PC-9 (cell line): Measurements from ENCODE around the gene FES. TPM values are rescaled to one million over a fixed set of nuclear protein-coding genes. Genes with fewer than 3 reads are reported as not detected.
A peak's percentile ranks its signal among the peaks of the same experiment; 100 is the strongest.

Source experiments
- BruUV-seq: library from RNA; stranded (reverse); fragments of 400-500 nt; replicated peaks from 2 replicates; lab custom pipeline; 2021; lab: Mats Ljungman, UMichigan
- CTCF ChIA-PET: fragments of 300-600 bp; sonication (Branson Sonifier 250); formaldehyde crosslinking; loops from one replicate; lab custom pipeline; 2022; ENCODE audit warnings: antibody characterized with exemption; lab: Charles Lee
- POLR2A ChIA-PET: fragments of 300-600 bp; sonication (Branson Sonifier 250); formaldehyde crosslinking; loops from one replicate; lab custom pipeline; 2022; ENCODE audit warnings: antibody characterized with exemption; ENCODE audit not compliant: unreplicated experiment; lab: Charles Lee
- DNase-seq, 2 experiments: peaks; one replicate each; pipeline versions ENCODE4 v3.0.0 to v3.0.0-alpha.2; 2015 to 2022; ENCODE audit warnings: mixed read lengths in 1 of 2
- H2AFZ ChIP-seq: fragments of 200-600 bp; sonication (generic); 2 replicates; pipeline ENCODE4 v1.8.1; 2017; ENCODE audit warnings: antibody characterized with exemption
- H3F3A ChIP-seq: fragments of 200-600 bp; sonication (generic); 2 replicates; pipeline ENCODE4 v1.8.1; 2017; ENCODE audit warnings: antibody characterized with exemption, mild to moderate bottlenecking, low read depth; ENCODE audit not compliant: insufficient read depth
- H3K27ac ChIP-seq: fragments of 200-600 bp; sonication (generic); 2 replicates; pipeline ENCODE4 v1.6.1; 2016; ENCODE audit warnings: mixed run types
- H3K27me3 ChIP-seq: fragments of 200-600 bp; sonication (generic); 2 replicates; pipeline ENCODE4 v1.6.1; 2016; ENCODE audit warnings: low read depth, mixed run types; ENCODE audit not compliant: insufficient read depth
- H3K36me3 ChIP-seq: fragments of 200-600 bp; sonication (generic); 2 replicates; pipeline ENCODE4 v1.6.1; 2016; ENCODE audit warnings: low read depth, mixed run types
- H3K4me1 ChIP-seq: fragments of 200-600 bp; sonication (generic); replicated peaks from 2 replicates; pipeline ENCODE4 v1.6.1; 2016; ENCODE audit warnings: mixed run types; ENCODE audit not compliant: insufficient read depth
- H3K4me2 ChIP-seq: fragments of 200-600 bp; sonication (generic); 2 replicates; pipeline ENCODE4 v1.6.1; 2017; ENCODE audit warnings: mixed run types
- H3K4me3 ChIP-seq: fragments of 200-600 bp; sonication (generic); 2 replicates; pipeline ENCODE4 v1.6.1; 2016; ENCODE audit warnings: mixed run types
- H3K79me2 ChIP-seq: fragments of 200-600 bp; sonication (generic); 2 replicates; pipeline ENCODE4 v1.6.1; 2017; ENCODE audit warnings: low read depth, mixed run types
- H3K9me2 ChIP-seq: fragments of 200-600 bp; sonication (generic); 2 replicates; pipeline ENCODE4 v1.8.1; 2017; ENCODE audit warnings: mild to moderate bottlenecking; ENCODE audit not compliant: insufficient read depth
- H3K9me3 ChIP-seq: fragments of 200-600 bp; sonication (generic); 2 replicates; pipeline ENCODE4 v1.8.1; 2016; ENCODE audit warnings: low read depth; ENCODE audit not compliant: insufficient read depth
- H4K20me1 ChIP-seq: fragments of 200-600 bp; sonication (generic); 2 replicates; pipeline ENCODE4 v1.8.1; 2017; ENCODE audit not compliant: insufficient read depth
- EZH2 ChIP-seq: fragments of 200-600 bp; sonication (generic); IDR thresholded peaks from 2 replicates; pipeline ENCODE4 v1.8.0; 2017; ENCODE audit warnings: antibody characterized with exemption, low read depth
- intact Hi-C: fragments of 100-400 bp; cut with micrococcal nuclease; formaldehyde crosslinking; loops from one replicate; pipeline ENCODE4 v1.10.0; 2022; ENCODE audit not compliant: unreplicated experiment
- total RNA-seq: library from RNA; stranded (reverse); gene quantifications from 2 replicates; pipeline ENCODE4 v1.2.3, GENCODE V29; 2021
- TF ChIP-seq, protein P1 (sequence below): fragments of 200-600 bp; sonication (generic); conservative IDR thresholded peaks from 2 replicates; pipeline ENCODE4 v1.6.1; 2017; ENCODE audit warnings: mixed run types, antibody characterized with exemption, mild to moderate bottlenecking, moderate library complexity

FES gene
- total RNA-seq, 1 experiment from 2014 or later: 3.8 TPM

DNA sequence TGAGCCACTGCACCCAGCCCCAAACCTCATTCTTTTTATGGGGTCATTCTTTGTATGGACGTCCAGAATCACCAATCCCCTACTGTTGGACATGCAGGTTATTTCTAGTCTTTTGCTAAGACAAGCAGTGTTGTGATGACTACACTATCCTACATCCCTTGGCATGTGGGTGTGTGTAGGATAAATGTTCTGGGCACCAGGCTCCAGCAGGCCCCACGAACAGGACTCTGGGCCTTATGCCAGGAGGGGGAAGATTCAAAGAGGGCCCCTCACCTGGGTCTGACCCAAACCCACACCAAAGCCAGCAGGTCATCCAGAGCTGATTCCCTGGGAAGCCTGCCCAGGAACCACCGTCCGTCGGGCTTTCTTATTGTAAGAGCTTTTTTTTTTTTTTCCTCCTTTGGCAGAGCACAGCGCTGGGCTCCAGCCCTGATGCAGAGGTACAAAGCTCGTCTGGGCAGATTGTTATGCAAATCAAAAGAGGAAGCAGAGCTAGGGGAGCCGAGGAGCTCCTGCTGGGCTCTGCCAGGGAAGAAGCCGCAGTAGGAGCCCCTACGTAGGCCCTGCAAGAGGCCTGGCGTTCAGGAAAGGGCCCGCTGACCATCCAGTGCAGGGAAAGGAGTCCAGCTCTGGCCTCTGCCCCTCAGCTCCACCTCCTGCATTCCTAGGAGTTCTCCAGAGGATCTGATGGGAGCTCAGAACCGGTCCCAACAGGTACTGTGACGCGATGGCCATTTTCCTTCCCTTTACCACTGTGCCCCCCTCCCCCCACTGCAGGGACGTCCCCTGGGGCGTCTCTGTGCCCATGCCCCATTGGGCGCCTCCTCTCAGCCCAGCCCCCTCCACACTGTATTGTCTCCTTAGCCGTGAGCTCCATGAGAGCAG, 44.9 kb upstream of the FES start:
- H3K4me3 ChIP-seq: no peak overlapping the region
- CTCF ChIA-PET: no interaction called here
- POLR2A ChIA-PET: no interaction called here
- intact Hi-C loops: no loop called here
- H3K4me1 ChIP-seq: no peaks in the 10 kb centered on the region
- H3K79me2 ChIP-seq: no peaks in the 10 kb centered on the region
- H3F3A ChIP-seq: no peaks in the 10 kb centered on the region
- H2AFZ ChIP-seq: no peak overlapping the region
- no peak overlapping the region for H3K27ac ChIP-seq
- BruUV-seq: no TSS peak
- H4K20me1 ChIP-seq: no peaks in the 10 kb centered on the region
- no peak overlapping the region for H3K4me2 ChIP-seq
- H3K36me3 ChIP-seq: no peaks in the 10 kb centered on the region
- no peaks in the 10 kb centered on the region for H3K27me3 ChIP-seq
- no peaks in the 10 kb centered on the region for H3K9me2 ChIP-seq
- H3K9me3 ChIP-seq: no peaks in the 10 kb centered on the region
- DNase-seq: peak in 1 of 2 experiments; percentile 29
- TF ChIP-seq, protein P1, sequence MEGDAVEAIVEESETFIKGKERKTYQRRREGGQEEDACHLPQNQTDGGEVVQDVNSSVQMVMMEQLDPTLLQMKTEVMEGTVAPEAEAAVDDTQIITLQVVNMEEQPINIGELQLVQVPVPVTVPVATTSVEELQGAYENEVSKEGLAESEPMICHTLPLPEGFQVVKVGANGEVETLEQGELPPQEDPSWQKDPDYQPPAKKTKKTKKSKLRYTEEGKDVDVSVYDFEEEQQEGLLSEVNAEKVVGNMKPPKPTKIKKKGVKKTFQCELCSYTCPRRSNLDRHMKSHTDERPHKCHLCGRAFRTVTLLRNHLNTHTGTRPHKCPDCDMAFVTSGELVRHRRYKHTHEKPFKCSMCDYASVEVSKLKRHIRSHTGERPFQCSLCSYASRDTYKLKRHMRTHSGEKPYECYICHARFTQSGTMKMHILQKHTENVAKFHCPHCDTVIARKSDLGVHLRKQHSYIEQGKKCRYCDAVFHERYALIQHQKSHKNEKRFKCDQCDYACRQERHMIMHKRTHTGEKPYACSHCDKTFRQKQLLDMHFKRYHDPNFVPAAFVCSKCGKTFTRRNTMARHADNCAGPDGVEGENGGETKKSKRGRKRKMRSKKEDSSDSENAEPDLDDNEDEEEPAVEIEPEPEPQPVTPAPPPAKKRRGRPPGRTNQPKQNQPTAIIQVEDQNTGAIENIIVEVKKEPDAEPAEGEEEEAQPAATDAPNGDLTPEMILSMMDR: no peak
- no peak for TF ChIP-seq EZH2

DNA sequence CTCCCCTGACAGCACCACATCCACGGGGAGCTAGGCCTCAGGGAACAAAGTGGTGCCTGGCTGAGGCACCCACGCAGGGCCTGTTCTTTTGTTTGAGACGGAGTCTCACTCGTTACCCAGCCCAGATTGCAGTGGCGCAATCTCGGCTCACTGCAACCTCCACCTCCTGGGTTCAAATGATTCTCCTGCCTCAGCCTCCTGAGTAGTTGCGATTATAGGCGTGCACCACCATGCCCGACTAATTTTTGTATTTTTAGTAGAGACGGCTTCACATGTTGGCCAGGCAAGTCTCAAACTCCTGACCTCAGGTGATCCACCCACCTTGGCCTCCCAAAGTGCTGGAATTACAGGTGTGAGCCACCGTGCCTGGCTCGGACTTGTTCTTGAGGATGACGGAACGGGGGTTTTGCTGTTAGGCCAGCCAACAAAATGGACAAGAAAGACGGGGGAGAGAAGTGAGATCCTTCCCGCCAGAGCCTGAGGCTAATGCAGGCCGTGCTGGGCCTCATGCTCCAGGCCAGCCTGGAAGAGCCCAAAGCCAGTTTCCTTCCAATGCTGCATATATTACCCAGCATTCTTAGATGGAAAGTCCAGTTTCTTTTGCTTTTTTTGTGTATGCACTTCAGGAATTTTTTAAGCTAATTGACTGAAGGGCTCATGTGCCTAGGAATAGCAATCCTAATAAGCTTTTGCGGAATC, 44.0 kb upstream of the FES start:
- Histone ChIP-seq H2AFZ (no peak overlapping the region), H3K36me3 (no peaks in the 10 kb centered on the region), H3K9me2 (no peaks in the 10 kb centered on the region), H3F3A (peaks cover 6% of the 10 kb centered on the region; the same call in 1 of the 2 replicates), H4K20me1 (no peaks in the 10 kb centered on the region), H3K4me2 (no peak overlapping the region), H3K4me1 (no peaks in the 10 kb centered on the region; the same call in none of the 2 replicates), H3K27ac (no peak overlapping the region), H3K79me2 (no peaks in the 10 kb centered on the region), H3K27me3 (no peaks in the 10 kb centered on the region), H3K9me3 (no peaks in the 10 kb centered on the region), H3K4me3 (no peak overlapping the region)
- intact Hi-C loops: no loop called here
- BruUV-seq: no TSS peak
- ChIA-PET POLR2A (no interaction called here), CTCF (no interaction called here)
- TF ChIP-seq EZH2: no peak
- TF ChIP-seq, protein P1: no peak
- DNase-seq: no peak

DNA sequence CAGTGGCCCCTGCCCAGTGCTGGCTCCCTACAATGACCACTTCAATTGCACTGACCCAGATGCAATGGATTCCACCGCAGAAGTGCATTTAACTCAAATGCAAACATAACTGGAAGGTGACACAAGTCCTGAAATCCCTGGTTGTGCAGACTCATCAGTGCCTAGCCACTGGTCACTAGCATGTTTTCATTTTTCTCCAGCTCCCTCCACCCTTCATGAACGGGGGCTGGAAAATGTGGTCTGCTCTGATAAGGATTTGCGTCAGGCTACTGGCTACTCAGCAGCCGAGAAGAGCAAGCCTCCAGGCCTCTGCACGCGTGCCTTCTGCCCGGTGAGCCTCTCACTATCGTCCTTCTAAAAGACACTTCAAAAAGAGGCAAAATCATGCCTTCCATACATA, 43.4 kb upstream of the FES start:
- H3K4me3 ChIP-seq: no peak overlapping the region
- POLR2A ChIA-PET: no interaction called here

More for the DNA sequence above, 43.4 kb upstream of the FES start:
- CTCF ChIA-PET: no interaction called here
- no peaks in the 10 kb centered on the region for H4K20me1 ChIP-seq
- H3K36me3 ChIP-seq: no peaks in the 10 kb centered on the region
- H3K79me2 ChIP-seq: no peaks in the 10 kb centered on the region
- no peaks in the 10 kb centered on the region; the same call in none of the 2 replicates for H3K4me1 ChIP-seq
- no TSS peak for BruUV-seq
- H3K4me2 ChIP-seq: no peak overlapping the region
- no peaks in the 10 kb centered on the region for H3K9me2 ChIP-seq
- H3F3A ChIP-seq: peaks cover 6% of the 10 kb centered on the region; the same call in 1 of the 2 replicates
- H3K9me3 ChIP-seq: no peaks in the 10 kb centered on the region
- no peaks in the 10 kb centered on the region for H3K27me3 ChIP-seq
- H2AFZ ChIP-seq: no peak overlapping the region
- H3K27ac ChIP-seq: no peak overlapping the region
- DNase-seq: no peak
- intact Hi-C loops: no loop called here
- no peak for TF ChIP-seq EZH2
- TF ChIP-seq, protein P1: no peak
